NT2/D1 (cell line): Measurements from ENCODE around the gene ERMN.

ENCODE experiments used
- DNase-seq: peaks from one replicate; pipeline ENCODE4 v3.0.0-alpha.2; 2011; ENCODE audit warnings: low read depth, low spot score
- H3K27me3 ChIP-seq: 2 replicates; pipeline ENCODE4 v1.6.0; 2011; ENCODE audit warnings: mild to moderate bottlenecking; ENCODE audit not compliant: insufficient read length, insufficient read depth
- H3K36me3 ChIP-seq: 2 replicates; pipeline ENCODE4 v1.6.1; 2011; ENCODE audit warnings: mild to moderate bottlenecking, low read length, mixed read lengths; ENCODE audit not compliant: insufficient read depth, insufficient read length
- H3K4me1 ChIP-seq: 2 replicates; pipeline ENCODE4 v1.5.1; 2011; ENCODE audit not compliant: insufficient read depth, insufficient read length
- H3K4me3 ChIP-seq: 2 replicates; pipeline ENCODE4 v1.5.1; 2011; ENCODE audit warnings: low read depth; ENCODE audit not compliant: insufficient read length
- H3K9ac ChIP-seq: 2 replicates; pipeline ENCODE4 v1.6.0; 2011; ENCODE audit warnings: low read depth; ENCODE audit not compliant: insufficient read length
- H3K9me3 ChIP-seq: 2 replicates; pipeline ENCODE4 v1.5.1; 2011; ENCODE audit warnings: mild to moderate bottlenecking, low read length; ENCODE audit not compliant: insufficient read depth
- SUZ12 ChIP-seq: IDR thresholded peaks from 2 replicates; pipeline ENCODE4 v1.6.1; 2011; ENCODE audit not compliant: insufficient read length, insufficient read depth; ENCODE audit errors: extremely low read depth
- YY1 ChIP-seq: IDR thresholded peaks from 2 replicates; pipeline ENCODE4 v1.6.1; 2011; ENCODE audit not compliant: insufficient read length, insufficient read depth
- ZNF274 ChIP-seq: IDR thresholded peaks from 2 replicates; pipeline ENCODE4 v1.6.1; 2011; ENCODE audit warnings: mild to moderate bottlenecking, low read depth, low read length

The ERMN gene

DNA sequence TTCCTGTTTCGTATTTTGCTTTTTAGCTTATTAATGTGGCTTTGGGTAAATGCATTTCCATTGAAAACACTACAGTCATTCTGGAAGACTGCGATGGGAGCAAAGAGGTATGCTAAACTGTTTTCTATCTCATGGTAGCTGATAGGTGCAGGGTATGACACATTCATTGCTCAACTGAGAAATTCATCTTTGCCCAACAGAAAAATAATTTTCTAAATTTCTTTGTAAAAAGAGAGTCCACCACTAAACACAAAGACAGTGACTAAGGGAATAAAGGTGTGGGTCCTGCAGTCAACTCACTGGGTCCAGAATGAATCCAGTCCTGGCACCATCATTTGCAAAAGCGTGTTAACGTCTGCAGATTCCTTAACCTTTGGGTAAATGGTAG is 19.9 kb downstream of the ERMN start:
- Histone ChIP-seq H3K4me1 (no peaks in the 10 kb centered on the region), H3K4me3 (no peak overlapping the region), H3K9me3 (no peaks in the 10 kb centered on the region), H3K36me3 (no peaks in the 10 kb centered on the region), H3K9ac (no peak overlapping the region), H3K27me3 (no peaks in the 10 kb centered on the region)
- TF ChIP-seq SUZ12, result no peak
- TF ChIP-seq ZNF274, result no peak
- TF ChIP-seq YY1, result no peak
- DNase-seq, result no peak

DNA sequence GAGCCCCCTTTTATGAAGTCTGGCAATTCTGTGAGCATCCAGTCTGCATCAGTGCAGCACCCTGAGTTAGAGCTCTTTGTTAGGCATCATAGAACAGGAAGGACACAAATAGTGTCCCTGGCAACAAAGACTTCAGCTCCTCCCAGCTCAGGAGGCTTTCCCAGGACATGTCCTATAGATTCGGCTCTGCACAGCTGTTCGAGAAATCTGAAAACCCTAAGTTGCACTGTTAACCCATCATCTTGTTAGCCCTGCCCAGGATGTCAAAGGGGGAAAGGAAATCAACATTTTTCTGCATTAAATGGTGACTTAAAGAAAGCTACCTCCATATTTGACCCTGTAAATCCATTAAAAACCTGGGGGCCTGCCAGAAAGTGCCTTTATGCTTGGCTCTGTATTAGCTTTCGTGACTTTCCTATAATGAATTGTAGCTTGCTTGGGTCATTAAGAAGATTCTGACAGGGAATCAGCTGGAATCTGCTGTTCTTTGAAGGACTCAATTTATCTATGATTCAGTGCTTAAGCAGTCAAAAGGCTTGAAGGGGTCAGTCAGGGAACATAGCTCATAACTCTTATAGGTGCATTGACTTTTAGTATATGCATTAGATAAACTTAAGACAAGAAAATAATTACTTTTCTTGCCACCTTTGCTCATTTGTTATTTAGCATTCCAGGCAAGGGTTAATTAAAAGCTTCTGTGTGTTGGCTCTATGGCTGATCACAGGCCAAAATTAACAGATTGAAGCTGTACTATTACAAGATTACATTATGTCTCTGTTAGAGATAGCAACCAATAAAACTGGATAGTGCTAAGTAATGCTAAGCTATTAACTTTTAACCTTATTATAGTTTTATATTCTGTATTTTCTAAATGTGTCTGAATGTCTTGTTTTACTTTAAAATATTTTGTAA is 20.6 kb downstream of the ERMN start:
- Histone ChIP-seq H3K36me3 (no peaks in the 10 kb centered on the region), H3K9me3 (no peaks in the 10 kb centered on the region), H3K4me1 (no peaks in the 10 kb centered on the region), H3K4me3 (no peak overlapping the region), H3K9ac (no peak overlapping the region), H3K27me3 (no peaks in the 10 kb centered on the region)
- no peak for DNase-seq
- TF ChIP-seq ZNF274, result no peak
- no peak for TF ChIP-seq YY1
- no peak for TF ChIP-seq SUZ12

DNA sequence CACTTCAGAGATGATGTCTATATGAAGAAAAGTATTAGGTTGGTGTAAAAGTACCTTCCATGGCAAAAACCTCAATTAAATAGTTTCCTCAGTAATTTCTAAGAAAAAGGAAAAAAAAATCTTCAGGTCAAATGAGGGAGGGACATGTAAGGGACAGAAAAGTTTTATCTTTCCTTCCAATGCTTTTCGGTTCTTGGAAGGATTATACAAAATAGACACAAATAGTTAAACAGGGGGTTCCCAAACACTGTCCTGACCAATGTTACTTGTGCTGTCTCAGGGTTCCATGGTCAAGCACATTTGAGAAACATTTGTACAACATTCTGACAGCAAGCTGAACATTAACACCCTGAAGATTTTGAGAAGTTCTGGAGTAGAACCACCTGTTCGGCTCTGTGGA is 22.0 kb downstream of the ERMN start:
- Histone ChIP-seq H3K36me3 (no peaks in the 10 kb centered on the region), H3K27me3 (no peaks in the 10 kb centered on the region), H3K9me3 (no peaks in the 10 kb centered on the region), H3K4me1 (no peaks in the 10 kb centered on the region), H3K4me3 (no peak overlapping the region), H3K9ac (no peak overlapping the region)
- TF ChIP-seq YY1, result no peak
- no peak for TF ChIP-seq ZNF274
- TF ChIP-seq SUZ12, result no peak
- no peak for DNase-seq

DNA sequence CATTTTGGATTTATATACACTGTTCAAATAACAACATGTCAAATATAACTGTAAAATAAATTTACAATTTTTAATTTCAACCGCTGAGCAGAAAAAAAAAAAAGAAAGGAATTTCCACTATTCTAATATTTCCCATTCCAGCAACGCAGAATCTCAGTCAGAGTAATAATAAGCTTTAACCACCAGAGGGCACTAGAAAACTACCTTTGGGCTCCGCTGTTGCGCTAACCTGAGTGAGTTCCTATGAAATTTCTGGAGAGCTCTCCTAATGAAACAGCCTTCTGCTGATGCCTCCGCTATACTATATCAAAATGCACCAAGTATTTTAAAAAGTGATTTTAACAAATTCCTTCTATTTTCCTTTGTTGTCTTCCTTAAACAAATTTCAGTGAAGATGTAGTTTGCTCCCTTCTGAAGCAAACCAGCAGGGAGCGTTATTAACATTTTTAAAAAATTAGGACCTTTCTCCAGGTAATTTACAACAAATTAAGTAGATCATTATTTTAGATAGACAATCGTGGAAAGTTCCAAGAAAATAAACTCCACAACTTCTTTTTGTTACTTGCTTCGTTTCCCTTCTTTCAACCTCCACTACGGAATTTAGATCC is 23.0 kb downstream of the ERMN start:
- no peaks in the 10 kb centered on the region for H3K9me3 ChIP-seq
- no peak for TF ChIP-seq ZNF274
- TF ChIP-seq YY1, result no peak
- TF ChIP-seq SUZ12, result no peak
- no peaks in the 10 kb centered on the region for H3K36me3 ChIP-seq
- DNase-seq, result no peak
- H3K4me1 ChIP-seq, result no peaks in the 10 kb centered on the region
- no peak overlapping the region for H3K9ac ChIP-seq
- no peak overlapping the region for H3K4me3 ChIP-seq
- no peaks in the 10 kb centered on the region for H3K27me3 ChIP-seq

DNA sequence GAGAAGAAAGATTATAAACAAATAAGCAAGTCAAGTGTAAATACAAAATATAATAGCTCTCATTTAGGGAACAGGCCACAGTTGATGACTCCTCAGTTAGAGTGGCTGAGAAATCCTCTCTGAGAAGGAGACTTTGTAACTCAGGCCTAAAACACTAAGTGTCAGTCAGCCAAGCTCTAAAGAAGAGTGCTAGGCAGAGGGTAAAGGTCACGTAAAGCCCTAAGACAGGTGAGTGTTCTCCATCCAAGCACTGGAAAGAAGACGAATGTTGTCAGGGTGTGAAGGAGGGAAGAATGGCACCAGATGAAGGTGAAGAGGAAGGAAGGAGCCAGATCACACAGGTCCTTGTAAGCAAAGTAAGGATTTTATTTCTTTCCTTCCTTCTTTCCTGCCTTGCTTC is 24.3 kb downstream of the ERMN start:
- no peaks in the 10 kb centered on the region for H3K36me3 ChIP-seq
- no peaks in the 10 kb centered on the region for H3K4me1 ChIP-seq
- no peak overlapping the region for H3K9ac ChIP-seq
- DNase-seq, result no peak
- no peak overlapping the region for H3K4me3 ChIP-seq
- no peaks in the 10 kb centered on the region for H3K9me3 ChIP-seq
- no peaks in the 10 kb centered on the region for H3K27me3 ChIP-seq
- TF ChIP-seq ZNF274 (no peak), SUZ12 (no peak), YY1 (no peak)

DNA sequence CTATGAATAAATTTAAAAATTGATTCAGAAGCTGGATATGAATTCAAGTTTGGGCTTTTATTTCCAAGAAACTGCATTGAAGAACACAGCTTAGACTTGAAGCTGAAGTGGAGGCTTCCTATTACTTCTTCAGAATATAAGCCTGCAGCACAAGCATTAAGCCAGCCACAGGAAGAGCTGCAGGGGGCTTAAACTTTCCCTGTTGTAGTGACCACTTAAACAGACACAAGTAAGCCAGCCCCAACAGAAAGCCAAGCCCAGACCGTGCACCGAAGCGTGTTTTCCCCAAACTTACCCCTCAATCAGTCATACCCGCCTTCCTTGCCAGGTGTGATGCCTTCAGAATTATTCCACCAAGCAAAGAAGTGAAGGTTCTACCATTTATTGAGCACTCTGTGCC is 28.7 kb downstream of the ERMN start:
- TF ChIP-seq ZNF274 (no peak), YY1 (no peak), SUZ12 (no peak)
- Histone ChIP-seq H3K9me3 (no peaks in the 10 kb centered on the region), H3K27me3 (no peaks in the 10 kb centered on the region), H3K9ac (no peak overlapping the region), H3K4me1 (no peaks in the 10 kb centered on the region), H3K4me3 (no peak overlapping the region), H3K36me3 (no peaks in the 10 kb centered on the region)
- DNase-seq, result no peak

DNA sequence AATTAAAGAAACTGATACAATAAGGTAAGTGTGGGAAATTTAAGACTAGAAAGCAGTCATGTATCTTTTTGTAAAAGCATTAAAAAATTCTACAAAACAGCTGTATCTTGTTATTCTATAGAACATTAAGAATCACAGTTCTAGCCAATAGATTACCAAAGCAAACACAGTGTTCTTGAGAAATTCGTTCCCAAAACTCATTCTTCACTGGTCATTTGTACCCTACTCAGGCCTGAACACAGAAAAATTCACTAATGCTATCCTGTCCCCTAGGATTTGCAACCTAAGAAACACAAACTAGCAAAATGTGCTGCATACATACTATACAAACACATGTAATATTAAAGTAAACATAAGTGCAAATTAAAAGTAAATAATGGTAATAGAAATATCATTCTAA is 29.1 kb downstream of the ERMN start:
- DNase-seq, result no peak
- no peak overlapping the region for H3K9ac ChIP-seq
- H3K4me1 ChIP-seq, result no peaks in the 10 kb centered on the region
- no peaks in the 10 kb centered on the region for H3K27me3 ChIP-seq
- H3K4me3 ChIP-seq, result no peak overlapping the region
- H3K9me3 ChIP-seq, result no peaks in the 10 kb centered on the region
- H3K36me3 ChIP-seq, result no peaks in the 10 kb centered on the region
- no peak for TF ChIP-seq YY1
